Karpas-422 (cell line): ENCODE measurements around the gene PARVB. TPM values are rescaled to one million over a fixed set of nuclear protein-coding genes. Genes with fewer than 3 reads are reported as not detected.

ENCODE experiments used
- DNase-seq: peaks from one replicate; pipeline ENCODE4 v3.0.0-alpha.2; 2015
- H2AFZ ChIP-seq: fragments of 200-600 bp; sonication (generic); 2 replicates; pipeline ENCODE4 v1.6.1; 2014; ENCODE audit warnings: antibody characterized with exemption, low read length, mixed read lengths
- H3K27ac ChIP-seq: fragments of 200-600 bp; sonication (generic); 2 replicates; pipeline ENCODE4 v1.5.1; 2014; ENCODE audit warnings: mild to moderate bottlenecking, low read length, moderate library complexity
- H3K27me3 ChIP-seq: fragments of 200-600 bp; sonication (generic); 2 replicates; pipeline ENCODE4 v1.6.1; 2014; ENCODE audit warnings: low read length, mixed read lengths
- H3K36me3 ChIP-seq: fragments of 200-600 bp; sonication (generic); 2 replicates; pipeline ENCODE4 v1.6.1; 2014; ENCODE audit warnings: low read length, mixed read lengths; ENCODE audit not compliant: insufficient read depth
- H3K4me1 ChIP-seq: fragments of 200-600 bp; sonication (generic); 2 replicates; pipeline ENCODE4 v1.6.1; 2014; ENCODE audit warnings: mild to moderate bottlenecking, low read length, mixed read lengths
- H3K4me2 ChIP-seq: fragments of 200-600 bp; sonication (generic); 2 replicates; pipeline ENCODE4 v1.6.1; 2014; ENCODE audit warnings: low read length, low read depth, mild to moderate bottlenecking; ENCODE audit not compliant: poor library complexity, severe bottlenecking
- H3K4me3 ChIP-seq: fragments of 200-600 bp; sonication (generic); 2 replicates; pipeline ENCODE4 v1.5.1; 2014; ENCODE audit warnings: mild to moderate bottlenecking, antibody characterized with exemption, low read length, mixed read lengths
- H3K79me2 ChIP-seq: fragments of 200-600 bp; sonication (generic); 2 replicates; pipeline ENCODE4 v1.6.1; 2014; ENCODE audit warnings: mild to moderate bottlenecking, low read length, mixed read lengths
- H3K9ac ChIP-seq: fragments of 200-600 bp; sonication (generic); 2 replicates; pipeline ENCODE4 v1.6.0; 2014; ENCODE audit warnings: low read length
- H3K9me2 ChIP-seq: fragments of 200-600 bp; sonication (generic), shearing (Covaris generic); replicated peaks from 2 replicates; pipeline ENCODE4 v1.6.0; 2014; ENCODE audit warnings: mild to moderate bottlenecking, low read length, moderate library complexity; ENCODE audit not compliant: insufficient read depth
- H3K9me3 ChIP-seq: fragments of 300-700, 200-600 bp; sonication (generic); 2 replicates; pipeline ENCODE4 v1.6.1; 2014; ENCODE audit warnings: low read length, mixed read lengths
- H4K20me1 ChIP-seq: fragments of 200-600 bp; sonication (generic); 2 replicates; pipeline ENCODE4 v1.6.1; 2014; ENCODE audit warnings: mild to moderate bottlenecking, antibody characterized with exemption, low read length, low read depth; ENCODE audit not compliant: insufficient read depth
- total RNA-seq: library from RNA; depleted of rRNA; stranded (reverse); fragments of >200 nt; shearing (Covaris generic); gene quantifications from 2 replicates; pipeline ENCODE4 v1.2.3, GENCODE V29; 2014; ENCODE audit warnings: low replicate concordance

Gene PARVB
- total RNA-seq, 1 experiment from 2014 or later, result 24.9 TPM

DNA sequence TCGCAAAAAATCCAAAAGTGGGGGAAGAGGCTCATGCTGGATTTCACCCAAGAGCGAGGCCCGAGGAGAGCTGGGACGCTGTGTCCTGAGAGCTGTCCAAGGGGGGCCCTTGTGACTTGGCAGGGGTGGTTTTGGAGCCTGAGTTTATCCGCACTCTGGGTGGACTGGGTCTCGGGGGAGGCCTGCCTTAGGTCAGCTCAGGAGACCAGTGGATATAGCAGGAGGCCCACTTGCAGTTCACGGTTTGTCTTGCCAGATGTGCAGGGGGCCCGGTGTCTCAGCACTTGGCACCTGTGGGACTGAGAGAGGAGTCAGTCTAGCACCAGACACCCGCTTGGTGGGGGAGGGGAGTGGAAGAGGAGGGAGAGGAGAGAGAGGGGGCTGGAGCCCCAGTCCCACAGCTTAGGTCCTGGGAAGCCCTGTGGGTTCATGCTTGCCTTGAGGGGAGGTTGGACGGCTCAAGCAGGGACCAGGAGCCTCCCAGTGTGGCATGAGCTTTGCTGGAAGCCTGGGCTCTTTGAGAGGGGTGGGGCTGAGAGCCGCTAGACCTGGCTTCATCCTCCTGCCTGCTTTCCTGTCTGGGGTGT, 33.4 kb downstream of the PARVB start:
- Histone ChIP-seq H3K36me3 (no peaks in the 10 kb centered on the region), H3K9ac (no peak overlapping the region), H3K79me2 (no peaks in the 10 kb centered on the region), H3K27me3 (no peaks in the 10 kb centered on the region), H3K9me2 (no peaks in the 10 kb centered on the region), H4K20me1 (peaks cover 9% of the 10 kb centered on the region; the same call in 1 of the 2 replicates), H3K27ac (no peak overlapping the region), H3K4me1 (no peaks in the 10 kb centered on the region), H3K4me3 (no peak overlapping the region), H3K4me2 (no peak overlapping the region), H3K9me3 (no peaks in the 10 kb centered on the region), H2AFZ (no peak overlapping the region)
- no peak for DNase-seq

DNA sequence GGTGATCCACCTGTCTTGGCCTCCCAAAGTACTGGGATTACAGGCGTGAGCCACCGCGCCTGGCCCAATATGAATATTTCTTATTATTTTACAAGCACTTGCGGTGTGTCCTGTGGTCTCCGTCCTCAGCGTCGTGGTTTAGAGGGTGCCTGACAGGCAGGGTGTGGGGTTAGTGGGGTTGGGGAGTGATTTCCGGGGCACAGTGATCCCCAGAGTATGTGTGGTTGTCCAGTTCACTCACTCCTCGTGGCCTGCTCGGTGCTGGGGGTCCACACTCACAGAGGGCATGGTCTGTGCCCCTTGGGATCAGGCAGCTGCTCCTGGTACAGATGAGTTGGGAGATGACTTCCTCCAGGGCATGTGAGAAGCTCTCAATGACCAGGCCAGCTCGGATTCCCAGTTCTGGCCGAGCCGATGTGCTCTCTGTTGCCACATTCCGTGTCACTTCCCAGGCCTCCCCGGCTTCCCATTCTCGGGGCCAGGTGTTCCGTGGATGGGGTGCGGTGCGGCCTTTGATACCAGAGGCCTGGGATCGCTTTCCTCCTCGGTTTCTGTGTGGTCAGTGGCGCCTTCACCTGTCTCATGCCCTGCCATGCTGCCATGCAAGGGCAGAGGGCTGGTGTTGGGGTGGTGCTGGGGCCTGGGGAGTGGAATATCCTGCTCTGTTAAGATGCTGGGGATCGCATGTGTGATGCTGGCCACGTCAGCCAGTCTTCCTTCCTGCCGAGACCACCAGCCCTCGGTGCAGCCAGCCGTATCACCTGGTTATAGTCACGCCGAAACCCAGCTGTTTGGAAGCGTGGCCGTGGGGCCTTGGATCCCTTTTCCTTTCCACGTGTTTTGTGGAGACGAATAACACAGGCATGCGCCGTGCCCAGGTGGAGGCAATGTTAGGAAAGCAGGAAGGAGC, 39.6 kb downstream of the PARVB start:
- Histone ChIP-seq H2AFZ (no peak overlapping the region), H3K27me3 (no peaks in the 10 kb centered on the region), H3K9ac (no peak overlapping the region), H3K9me2 (no peaks in the 10 kb centered on the region), H3K79me2 (no peaks in the 10 kb centered on the region), H3K4me2 (no peak overlapping the region), H3K27ac (no peak overlapping the region), H3K36me3 (no peaks in the 10 kb centered on the region), H3K4me3 (no peak overlapping the region), H3K4me1 (no peaks in the 10 kb centered on the region), H3K9me3 (no peaks in the 10 kb centered on the region), H4K20me1 (peaks cover 27% of the 10 kb centered on the region; the same call in 1 of the 2 replicates)
- no peak for DNase-seq

DNA sequence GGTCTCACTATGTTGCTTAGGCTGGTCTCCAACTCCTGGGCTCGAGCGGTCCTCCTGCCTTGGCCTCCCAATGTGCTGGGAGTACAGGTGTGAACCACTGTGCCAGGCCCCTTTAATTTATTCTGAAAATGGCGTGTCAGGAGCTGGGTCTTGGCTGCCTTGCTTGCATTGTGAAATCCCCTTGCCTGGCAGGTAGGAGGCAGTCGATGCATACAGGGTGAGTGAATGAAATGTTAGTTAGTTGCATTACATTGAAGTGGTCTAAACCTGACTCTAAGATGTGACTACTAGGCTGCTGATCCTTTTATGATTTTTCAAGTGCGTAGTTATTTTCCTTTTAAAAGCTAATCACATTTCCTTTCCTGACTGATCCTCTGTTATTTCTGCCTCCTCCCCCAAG, 42.9 kb downstream of the PARVB start:
- no peak overlapping the region for H3K27ac ChIP-seq
- H3K4me2 ChIP-seq, result no peak overlapping the region
- H3K27me3 ChIP-seq, result no peaks in the 10 kb centered on the region
- no peaks in the 10 kb centered on the region for H3K79me2 ChIP-seq
- H3K4me3 ChIP-seq, result no peak overlapping the region
- H3K4me1 ChIP-seq, result no peaks in the 10 kb centered on the region
- H3K9me3 ChIP-seq, result no peaks in the 10 kb centered on the region
- DNase-seq, result peak; percentile 52
- H3K9ac ChIP-seq, result no peak overlapping the region
- H2AFZ ChIP-seq, result no peak overlapping the region
- no peaks in the 10 kb centered on the region for H3K9me2 ChIP-seq
- peaks cover 41% of the 10 kb centered on the region; the same call in 1 of the 2 replicates for H4K20me1 ChIP-seq
- H3K36me3 ChIP-seq, result no peaks in the 10 kb centered on the region

DNA sequence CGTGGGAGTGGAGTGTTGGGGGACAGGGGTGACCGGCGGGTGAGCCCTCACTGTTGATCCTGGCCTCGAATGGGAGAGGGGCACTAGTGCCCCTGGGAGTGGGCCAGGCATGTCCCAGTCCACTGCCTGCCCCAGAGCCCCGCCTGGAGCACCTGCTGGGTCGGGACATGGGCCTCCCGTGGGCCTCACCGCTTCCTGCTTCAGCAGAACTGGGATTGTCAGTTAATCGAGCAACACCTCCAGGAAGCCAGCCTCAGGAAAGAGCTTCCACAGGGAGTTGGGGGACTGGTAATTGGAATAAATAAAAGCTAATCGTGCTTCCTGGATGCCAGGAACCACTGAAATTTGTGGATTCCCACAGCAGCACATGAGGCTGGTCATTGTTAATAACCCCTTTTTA, 43.8 kb downstream of the PARVB start:
- H3K36me3 ChIP-seq, result no peaks in the 10 kb centered on the region
- H4K20me1 ChIP-seq, result peaks cover 46% of the 10 kb centered on the region; the same call in 1 of the 2 replicates
- no peak overlapping the region for H3K9ac ChIP-seq
- H3K4me2 ChIP-seq, result no peak overlapping the region
- H3K4me1 ChIP-seq, result no peaks in the 10 kb centered on the region
- no peak for DNase-seq
- no peaks in the 10 kb centered on the region for H3K27me3 ChIP-seq
- H3K9me3 ChIP-seq, result no peaks in the 10 kb centered on the region
- H3K27ac ChIP-seq, result no peak overlapping the region
- H3K9me2 ChIP-seq, result no peaks in the 10 kb centered on the region
- no peak overlapping the region for H2AFZ ChIP-seq
- H3K4me3 ChIP-seq, result no peak overlapping the region
- H3K79me2 ChIP-seq, result no peaks in the 10 kb centered on the region

DNA sequence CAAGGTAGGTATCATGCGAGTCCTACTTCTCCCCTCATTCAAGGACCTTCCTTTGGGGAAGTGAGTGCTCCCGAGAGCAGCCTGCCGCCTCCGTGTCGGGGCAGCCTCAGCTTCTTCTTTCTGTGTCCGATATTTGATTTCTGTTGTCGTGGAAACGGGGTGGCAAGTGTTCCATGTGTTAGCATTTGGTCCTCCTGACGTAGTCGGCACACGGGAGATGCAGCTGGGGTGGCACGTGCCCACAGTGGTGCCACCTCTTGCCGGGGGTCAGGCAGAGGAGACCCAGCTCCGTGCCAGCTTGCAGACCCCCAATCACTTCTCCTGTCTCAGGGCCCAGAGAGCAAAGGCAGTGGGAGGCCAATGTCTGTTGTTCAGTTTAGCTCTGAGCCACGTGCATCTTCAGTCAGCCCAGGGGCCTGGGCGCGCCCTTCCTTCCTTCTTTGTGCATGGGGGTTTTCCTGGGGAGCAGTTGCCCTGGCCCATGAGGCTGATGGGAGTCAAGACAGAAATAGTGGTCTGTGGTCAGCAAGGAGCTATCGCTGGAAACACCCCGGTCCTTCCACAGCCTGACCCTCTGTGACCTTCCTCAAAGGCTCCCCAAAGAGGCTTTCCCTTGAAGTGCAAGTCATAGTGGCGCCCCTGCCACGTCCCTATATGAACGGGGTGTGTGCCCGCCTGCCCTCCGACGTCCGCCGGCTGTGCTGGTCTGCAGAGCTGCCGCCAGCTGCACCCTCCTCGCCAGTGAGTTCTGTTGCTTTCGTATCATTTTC, 44.5 kb downstream of the PARVB start:
- no peak overlapping the region for H3K27ac ChIP-seq
- no peak overlapping the region for H3K9ac ChIP-seq
- H3K9me3 ChIP-seq, result no peaks in the 10 kb centered on the region
- no peak overlapping the region for H2AFZ ChIP-seq
- H3K9me2 ChIP-seq, result no peaks in the 10 kb centered on the region
- H3K27me3 ChIP-seq, result no peaks in the 10 kb centered on the region
- H4K20me1 ChIP-seq, result peaks cover 49% of the 10 kb centered on the region; the same call in 1 of the 2 replicates
- H3K4me3 ChIP-seq, result no peak overlapping the region
- no peaks in the 10 kb centered on the region for H3K4me1 ChIP-seq
- no peak for DNase-seq
- H3K4me2 ChIP-seq, result no peak overlapping the region
- H3K79me2 ChIP-seq, result no peaks in the 10 kb centered on the region
- H3K36me3 ChIP-seq, result no peaks in the 10 kb centered on the region

DNA sequence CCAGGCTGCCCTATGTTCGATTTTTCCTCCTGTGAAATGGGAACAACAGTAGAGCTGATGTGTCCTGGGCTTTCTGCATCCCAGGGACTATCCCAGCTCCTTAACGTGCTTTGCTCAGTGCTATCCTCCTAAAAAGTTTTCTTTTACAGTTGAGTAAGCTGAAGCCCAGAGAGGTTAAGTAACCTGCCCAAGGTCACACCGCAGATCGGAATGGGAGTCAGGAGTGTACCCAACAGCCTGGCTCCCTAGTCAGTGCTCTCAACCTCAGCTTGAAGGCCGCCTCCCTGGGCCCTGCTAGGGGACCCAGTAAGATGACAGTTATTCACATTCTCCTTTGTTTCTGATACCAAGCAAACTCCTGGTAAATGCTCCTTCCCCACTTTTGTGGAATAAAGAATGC, 45.9 kb downstream of the PARVB start:
- H3K79me2 ChIP-seq, result no peaks in the 10 kb centered on the region
- H3K4me3 ChIP-seq, result no peak overlapping the region
- no peaks in the 10 kb centered on the region for H3K9me2 ChIP-seq
- DNase-seq, result no peak
- H4K20me1 ChIP-seq, result peaks cover 55% of the 10 kb centered on the region; the same call in 1 of the 2 replicates
- H3K27me3 ChIP-seq, result no peaks in the 10 kb centered on the region
- H3K36me3 ChIP-seq, result no peaks in the 10 kb centered on the region
- no peak overlapping the region for H2AFZ ChIP-seq
- no peaks in the 10 kb centered on the region for H3K9me3 ChIP-seq
- H3K4me1 ChIP-seq, result no peaks in the 10 kb centered on the region
- no peak overlapping the region for H3K27ac ChIP-seq
- H3K9ac ChIP-seq, result no peak overlapping the region
- H3K4me2 ChIP-seq, result no peak overlapping the region

DNA sequence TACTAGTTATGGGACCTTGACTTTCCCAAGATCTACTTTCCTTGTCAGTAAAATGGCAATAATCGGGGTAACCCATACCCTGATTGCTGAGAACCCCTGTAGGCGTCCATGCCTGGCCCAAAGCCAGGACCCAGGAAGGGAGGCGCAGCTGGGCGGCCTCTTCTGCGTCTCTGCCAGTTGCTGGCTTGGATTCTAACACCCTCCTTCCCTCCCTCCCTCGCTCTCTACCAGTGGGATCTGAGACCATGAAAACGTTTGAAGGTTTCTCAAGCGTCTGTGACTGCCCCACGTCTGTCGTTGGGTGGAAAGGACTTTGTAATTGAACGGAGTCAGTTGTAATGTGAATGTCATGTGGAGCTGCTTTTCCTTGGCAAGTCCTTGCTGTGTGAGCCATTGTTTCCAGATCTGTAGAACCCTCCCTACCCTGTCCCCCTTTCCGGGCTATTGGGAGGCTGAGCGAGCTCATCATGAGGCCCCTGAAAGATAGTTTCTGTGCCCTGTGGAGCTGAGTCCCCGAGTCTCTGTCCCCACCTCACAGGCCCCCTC, 47.8 kb downstream of the PARVB start:
- H3K27ac ChIP-seq, result no peak overlapping the region
- no peaks in the 10 kb centered on the region for H3K79me2 ChIP-seq
- H4K20me1 ChIP-seq, result peaks cover 61% of the 10 kb centered on the region; the same call in 1 of the 2 replicates
- no peak overlapping the region for H3K9ac ChIP-seq
- no peaks in the 10 kb centered on the region for H3K27me3 ChIP-seq
- H3K4me3 ChIP-seq, result no peak overlapping the region
- no peaks in the 10 kb centered on the region for H3K9me3 ChIP-seq
- H3K36me3 ChIP-seq, result no peaks in the 10 kb centered on the region
- no peak overlapping the region for H3K4me2 ChIP-seq
- H2AFZ ChIP-seq, result no peak overlapping the region
- no peak for DNase-seq
- no peaks in the 10 kb centered on the region for H3K4me1 ChIP-seq
- no peaks in the 10 kb centered on the region for H3K9me2 ChIP-seq
